ENCODE results near the gene SLC41A1.

The SLC41A1 gene

DNA sequence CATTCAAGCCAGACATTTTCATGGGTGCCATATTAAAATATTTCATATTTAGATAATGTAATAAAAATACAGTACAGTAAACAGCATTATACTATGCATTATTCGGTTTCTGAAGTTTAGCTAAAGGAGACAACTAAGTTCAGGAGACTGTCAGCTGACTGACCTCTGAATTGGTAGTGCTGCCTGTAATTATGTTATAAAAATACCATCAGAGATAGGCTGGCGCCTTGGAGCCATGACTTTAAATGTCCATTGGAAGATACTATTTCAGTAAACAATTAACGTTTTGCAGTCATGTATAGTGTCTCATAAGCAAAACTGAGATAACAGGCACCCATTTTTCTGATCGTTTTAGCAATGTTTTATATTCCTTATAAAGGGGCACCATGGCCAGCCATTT, 26.4 kb downstream of the SLC41A1 start:
- no peaks in the 10 kb centered on the region for H3K9me3 ChIP-seq
- H3K36me3 ChIP-seq, result no peaks in the 10 kb centered on the region
- TF ChIP-seq, protein P1, sequence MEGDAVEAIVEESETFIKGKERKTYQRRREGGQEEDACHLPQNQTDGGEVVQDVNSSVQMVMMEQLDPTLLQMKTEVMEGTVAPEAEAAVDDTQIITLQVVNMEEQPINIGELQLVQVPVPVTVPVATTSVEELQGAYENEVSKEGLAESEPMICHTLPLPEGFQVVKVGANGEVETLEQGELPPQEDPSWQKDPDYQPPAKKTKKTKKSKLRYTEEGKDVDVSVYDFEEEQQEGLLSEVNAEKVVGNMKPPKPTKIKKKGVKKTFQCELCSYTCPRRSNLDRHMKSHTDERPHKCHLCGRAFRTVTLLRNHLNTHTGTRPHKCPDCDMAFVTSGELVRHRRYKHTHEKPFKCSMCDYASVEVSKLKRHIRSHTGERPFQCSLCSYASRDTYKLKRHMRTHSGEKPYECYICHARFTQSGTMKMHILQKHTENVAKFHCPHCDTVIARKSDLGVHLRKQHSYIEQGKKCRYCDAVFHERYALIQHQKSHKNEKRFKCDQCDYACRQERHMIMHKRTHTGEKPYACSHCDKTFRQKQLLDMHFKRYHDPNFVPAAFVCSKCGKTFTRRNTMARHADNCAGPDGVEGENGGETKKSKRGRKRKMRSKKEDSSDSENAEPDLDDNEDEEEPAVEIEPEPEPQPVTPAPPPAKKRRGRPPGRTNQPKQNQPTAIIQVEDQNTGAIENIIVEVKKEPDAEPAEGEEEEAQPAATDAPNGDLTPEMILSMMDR (IDR thresholded peaks at IDR 0.05), result no peak
- H3K27ac ChIP-seq, result no peak overlapping the region
- H3K4me1 ChIP-seq (ENCODE audit: control insufficient read depth in 1 of 2, insufficient read depth in 1 of 2, low read depth in 1 of 2, low read length in 1 of 2), result no peaks in the 10 kb centered on the region
- H3K4me3 ChIP-seq (ENCODE audit: low read depth in 1 of 2, low read length in 1 of 2), result no peak overlapping the region
- H3K27me3 ChIP-seq, result no peaks in the 10 kb centered on the region

DNA sequence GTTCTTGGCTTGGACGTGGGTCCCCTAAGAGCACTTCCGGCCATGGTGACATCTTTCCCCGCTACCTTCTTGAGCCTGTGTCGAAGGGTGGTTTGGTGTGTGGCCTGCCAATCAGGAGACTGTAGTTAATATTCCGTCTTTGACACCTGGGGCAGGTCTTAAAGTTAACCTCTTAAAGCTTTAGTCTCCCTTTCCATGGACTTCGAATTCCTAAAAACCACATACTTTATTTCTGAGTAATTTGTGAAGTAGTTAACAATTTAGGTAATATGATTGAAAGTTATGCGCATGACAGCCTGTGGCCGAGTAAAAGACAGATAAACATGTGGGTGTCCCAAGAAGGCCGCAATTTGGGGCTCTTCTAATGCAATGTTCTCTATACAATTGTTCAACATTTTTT, 27.6 kb downstream of the SLC41A1 start:
- Histone ChIP-seq H3K27ac (no peak overlapping the region), H3K36me3 (no peaks in the 10 kb centered on the region), H3K4me1 (ENCODE audit: control insufficient read depth in 1 of 2, insufficient read depth in 1 of 2, low read depth in 1 of 2, low read length in 1 of 2) (no peaks in the 10 kb centered on the region), H3K27me3 (no peaks in the 10 kb centered on the region), H3K4me3 (ENCODE audit: low read depth in 1 of 2, low read length in 1 of 2) (no peak overlapping the region), H3K9me3 (no peaks in the 10 kb centered on the region)
- TF ChIP-seq, protein P1 (IDR thresholded peaks at IDR 0.05), result no peak

DNA sequence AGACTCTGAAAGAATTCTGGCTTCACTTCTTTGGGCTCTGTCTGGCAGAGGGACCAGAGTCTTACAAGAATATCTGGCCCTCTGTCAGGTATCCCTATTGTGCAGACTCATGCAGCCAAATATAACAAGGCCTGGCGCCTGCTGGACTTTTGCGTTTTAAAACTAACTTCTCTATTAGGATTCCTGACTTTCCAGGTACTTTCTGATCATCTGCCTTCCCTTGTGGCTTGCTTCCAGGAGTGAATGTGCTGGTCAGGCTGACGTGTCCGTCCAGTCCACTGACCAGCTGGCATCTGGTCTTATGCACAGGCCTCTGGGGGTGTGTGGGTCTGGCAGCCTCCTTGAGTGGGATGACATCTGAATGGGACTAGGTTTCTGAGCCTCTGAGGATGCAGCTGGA, 29.1 kb downstream of the SLC41A1 start:
- Histone ChIP-seq H3K9me3 (no peaks in the 10 kb centered on the region), H3K4me3 (ENCODE audit: low read depth in 1 of 2, low read length in 1 of 2) (no peak overlapping the region), H3K36me3 (no peaks in the 10 kb centered on the region), H3K27ac (no peak overlapping the region), H3K27me3 (no peaks in the 10 kb centered on the region), H3K4me1 (ENCODE audit: control insufficient read depth in 1 of 2, insufficient read depth in 1 of 2, low read depth in 1 of 2, low read length in 1 of 2) (no peaks in the 10 kb centered on the region)
- TF ChIP-seq, protein P1 (IDR thresholded peaks at IDR 0.05), result no peak

DNA sequence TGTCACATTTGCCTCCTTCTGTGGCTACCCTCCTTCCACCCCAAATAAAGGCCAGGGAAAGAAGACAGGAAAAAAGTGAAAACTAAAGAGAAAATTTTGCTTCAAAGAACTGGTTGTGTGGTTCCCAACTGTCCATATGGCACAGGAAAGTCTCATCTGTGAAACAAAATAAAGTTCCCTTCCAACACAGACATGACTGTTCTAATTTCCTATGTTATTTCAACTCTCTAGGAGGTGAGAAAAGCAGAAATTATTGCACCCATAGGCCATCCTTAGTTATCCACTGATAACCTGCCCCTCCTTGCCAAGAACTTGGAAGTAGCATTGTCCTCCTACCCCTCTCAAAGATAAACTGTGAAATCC, 29.6 kb downstream of the SLC41A1 start:
- H3K4me3 ChIP-seq (ENCODE audit: low read depth in 1 of 2, low read length in 1 of 2), result no peak overlapping the region
- no peaks in the 10 kb centered on the region for H3K36me3 ChIP-seq
- H3K4me1 ChIP-seq (ENCODE audit: control insufficient read depth in 1 of 2, insufficient read depth in 1 of 2, low read depth in 1 of 2, low read length in 1 of 2), result peaks cover under 1 to 5% of the 10 kb centered on the region in 2 experiments
- no peaks in the 10 kb centered on the region for H3K9me3 ChIP-seq
- no peaks in the 10 kb centered on the region for H3K27me3 ChIP-seq
- TF ChIP-seq, protein P1 (IDR thresholded peaks at IDR 0.05), result no peak
- no peak overlapping the region for H3K27ac ChIP-seq

DNA sequence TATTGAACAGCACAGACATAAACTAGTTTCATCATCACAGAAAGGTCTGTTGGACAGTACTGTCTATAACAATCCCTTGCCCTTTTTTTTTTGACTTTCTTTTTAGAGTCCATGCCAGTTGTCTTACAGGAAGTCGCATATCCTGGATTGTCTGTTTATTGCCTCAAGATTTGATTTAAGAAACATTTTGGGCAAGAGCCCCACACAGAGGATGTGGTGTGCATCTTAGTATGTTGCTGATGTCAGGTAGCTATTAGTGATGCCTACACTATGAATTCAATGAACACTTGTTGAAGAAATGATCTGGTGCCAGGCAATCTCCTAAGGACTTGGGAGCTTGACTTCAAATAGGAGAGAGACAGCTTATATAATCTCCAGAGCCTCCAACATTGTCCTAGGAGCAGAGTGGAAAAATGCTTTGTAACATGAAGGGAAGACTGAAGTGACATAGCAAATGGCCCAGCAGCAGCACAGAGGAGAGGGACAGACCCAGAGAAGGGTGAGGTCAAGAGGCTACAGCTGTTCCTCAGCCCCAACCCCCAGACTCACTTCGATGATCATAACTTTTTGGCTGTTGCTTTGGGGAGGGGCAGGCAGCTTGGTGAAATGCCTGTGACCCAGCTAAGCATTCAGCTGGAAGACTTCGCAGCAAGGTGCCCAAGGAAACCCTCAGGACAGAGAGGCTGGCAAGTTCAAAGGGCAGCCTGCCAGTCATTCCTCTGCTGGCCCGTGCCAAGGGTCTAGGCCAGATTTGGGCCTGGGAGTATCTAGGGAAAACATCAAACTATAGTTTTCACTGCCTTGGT, 30.2 kb downstream of the SLC41A1 start:
- Histone ChIP-seq H3K27ac (no peak overlapping the region), H3K4me1 (ENCODE audit: control insufficient read depth in 1 of 2, insufficient read depth in 1 of 2, low read depth in 1 of 2, low read length in 1 of 2) (peaks cover 6 to 11% of the 10 kb centered on the region in 2 experiments), H3K36me3 (no peaks in the 10 kb centered on the region), H3K27me3 (no peaks in the 10 kb centered on the region), H3K4me3 (ENCODE audit: low read depth in 1 of 2, low read length in 1 of 2) (no peak overlapping the region), H3K9me3 (no peaks in the 10 kb centered on the region)
- TF ChIP-seq, protein P1 (IDR thresholded peaks at IDR 0.05), result no peak
